Measurements from ENCODE around the gene KDM3B. TPM values are rescaled to one million over a fixed set of nuclear protein-coding genes. Genes with fewer than 3 reads are reported as not detected.

The KDM3B gene
- total and polyA plus RNA-seq, 9 of the 15 experiments (the other 6 are each of a cell fraction or from before 2014, with no cell fraction given) = 13.8 to 62.8 (median 41.9) TPM

GRCh38 chr5:138466900-138467710, 114.6 kb downstream of the KDM3B start (continued):
- TF ChIP-seq GATAD2A (IDR thresholded peaks at IDR 0.05) (no peak), THRAP3 (IDR thresholded peaks at IDR 0.05; ENCODE audit: borderline replicate concordance) (peak; percentile 91), SMARCC2 (IDR thresholded peaks at IDR 0.05; ENCODE audit: low read depth) (no peak), RFX1 (IDR thresholded peaks at IDR 0.05) (no peak), CC2D1A (IDR thresholded peaks at IDR 0.05) (no peak), EP300 (IDR thresholded peaks at IDR 0.05; ENCODE audit: low read length) (no peak), NCOA6 (IDR thresholded peaks at IDR 0.05) (no peak), ID3 (CRISPR knock-in tag; IDR thresholded peaks at IDR 0.05) (no peak), ID3 (tag; IDR thresholded peaks at IDR 0.05) (no peak), ZNF12 (CRISPR knock-in tag; IDR thresholded peaks at IDR 0.05) (no peak), SIN3A (IDR thresholded peaks at IDR 0.05; ENCODE audit: borderline replicate concordance in 2 of 2, control insufficient read depth in 1 of 2, low read depth in 2 of 2, low read length in 2 of 2) (peak in 1 of 2 experiments; percentile 69; a peak in 2 of 4 replicates), TFAP4 (CRISPR knock-in tag; IDR thresholded peaks at IDR 0.05; ENCODE audit: borderline replicate concordance) (peak; percentile 40), ZNF165 (CRISPR knock-in tag; IDR thresholded peaks at IDR 0.05; ENCODE audit: borderline replicate concordance) (no peak), BCL6 (CRISPR knock-in tag; IDR thresholded peaks at IDR 0.05) (no peak), YY1 (IDR thresholded peaks at IDR 0.05; ENCODE audit: borderline replicate concordance in 1 of 3, control insufficient read depth in 1 of 3, extremely low read depth in 1 of 3, insufficient read depth in 3 of 3, insufficient read length in 1 of 3, insufficient replicate concordance in 2 of 3, low read depth in 1 of 3, low read length in 2 of 3) (peak in 1 of 3 experiments; percentile 6), SFPQ (IDR thresholded peaks at IDR 0.05; ENCODE audit: low read depth, low read length) (no peak), EHMT2 (IDR thresholded peaks at IDR 0.05) (no peak), HINFP (tag; conservative IDR thresholded peaks at IDR 0.05; ENCODE audit: low read depth) (no peak), ZNF324 (CRISPR knock-in tag; IDR thresholded peaks at IDR 0.05) (no peak), USF2 (CRISPR knock-in tag; IDR thresholded peaks at IDR 0.05) (no peak), EGR1 (conservative IDR thresholded peaks at IDR 0.05) (peak; percentile 22; the same call in 1 of the 2 replicates)
